HG03103 (cell line): ENCODE data around the gene NFATC1.
A peak's percentile ranks its signal among the peaks of the same experiment; 100 is the strongest.

ENCODE experiments used
- ATAC-seq: cut with Tn5 transposase; IDR thresholded peaks from one replicate; pipeline ENCODE4 v1.9.1; 2021; ENCODE audit warnings: low read depth; ENCODE audit not compliant: unreplicated experiment

The NFATC1 gene

DNA sequence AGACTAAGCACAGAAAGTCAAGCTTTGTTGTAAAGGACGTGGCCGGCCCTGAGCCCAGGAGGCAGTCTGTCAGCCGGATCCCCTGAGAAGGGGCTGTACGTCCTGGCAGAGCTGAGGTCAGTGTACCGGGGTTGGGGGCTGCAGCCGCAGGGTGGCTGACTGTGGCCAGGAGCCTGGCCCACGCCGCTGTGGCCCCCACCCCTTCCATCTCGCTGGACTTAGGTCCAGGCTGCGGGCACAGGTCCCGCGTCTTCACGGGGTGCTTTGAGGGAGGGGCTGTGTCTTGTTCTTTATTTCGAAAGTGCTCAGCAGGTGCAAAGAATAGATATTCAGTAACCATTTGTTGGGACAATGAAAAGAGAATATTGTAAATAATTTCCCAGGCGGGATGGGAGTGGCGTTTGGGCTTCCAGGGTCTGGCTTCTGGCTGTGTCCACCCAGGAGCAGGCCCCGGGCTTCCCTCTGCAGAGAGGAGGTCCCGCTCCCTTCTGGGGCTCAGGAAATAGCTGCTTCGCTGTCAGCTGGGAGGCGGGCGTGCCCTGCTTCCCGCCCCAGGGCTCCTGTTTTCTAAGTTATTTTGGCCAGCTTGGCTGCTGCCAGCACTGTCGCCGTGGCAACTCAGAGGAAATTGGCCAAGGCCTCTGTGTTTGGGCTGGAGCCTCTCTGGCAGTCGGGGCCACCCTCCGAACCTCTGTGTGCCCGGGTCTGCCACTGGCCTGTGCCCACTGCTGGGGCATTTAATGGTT, 7.4 kb downstream of the NFATC1 start:
- no peak for ATAC-seq

DNA sequence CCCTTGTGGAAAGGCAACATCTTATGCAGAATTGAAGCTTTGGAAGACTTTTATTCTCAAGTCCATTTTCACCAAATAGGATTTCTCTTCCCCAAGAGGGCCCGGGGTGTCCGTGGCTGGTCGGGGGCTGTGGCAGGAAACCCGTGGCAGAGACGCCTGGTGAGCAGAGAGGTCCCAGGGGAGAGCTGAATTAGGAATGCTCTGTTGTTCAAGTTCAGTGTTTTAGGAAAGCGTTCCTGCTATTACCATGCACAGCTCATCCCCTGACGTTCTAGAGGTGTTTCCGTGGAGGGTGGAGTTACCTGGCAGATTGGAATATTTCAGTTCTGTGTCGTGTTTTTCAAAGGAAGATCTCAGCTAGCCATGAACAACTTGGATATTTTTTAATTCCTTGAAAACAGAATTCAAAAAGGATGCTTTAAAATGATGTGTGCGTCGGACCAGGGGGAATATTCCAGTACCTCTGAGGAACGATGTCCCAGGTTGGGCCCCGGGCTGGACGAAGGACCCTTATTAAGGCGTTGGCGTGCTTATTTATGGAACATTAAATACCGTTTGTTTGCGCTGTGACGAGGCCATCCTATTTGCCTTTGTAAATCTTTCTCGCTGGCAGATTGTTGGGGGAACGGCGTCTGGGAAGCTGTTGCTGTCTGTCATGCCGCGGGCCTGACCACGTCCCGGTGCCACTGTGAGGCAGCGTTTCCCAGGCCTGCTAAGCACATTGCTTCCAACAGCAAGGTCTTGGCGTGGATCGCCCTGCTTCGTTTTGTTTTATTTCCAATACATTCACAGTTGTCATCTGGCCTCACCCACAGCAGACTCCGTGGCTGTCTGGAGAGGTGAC, 8.2 kb downstream of the NFATC1 start:
- no peak for ATAC-seq

DNA sequence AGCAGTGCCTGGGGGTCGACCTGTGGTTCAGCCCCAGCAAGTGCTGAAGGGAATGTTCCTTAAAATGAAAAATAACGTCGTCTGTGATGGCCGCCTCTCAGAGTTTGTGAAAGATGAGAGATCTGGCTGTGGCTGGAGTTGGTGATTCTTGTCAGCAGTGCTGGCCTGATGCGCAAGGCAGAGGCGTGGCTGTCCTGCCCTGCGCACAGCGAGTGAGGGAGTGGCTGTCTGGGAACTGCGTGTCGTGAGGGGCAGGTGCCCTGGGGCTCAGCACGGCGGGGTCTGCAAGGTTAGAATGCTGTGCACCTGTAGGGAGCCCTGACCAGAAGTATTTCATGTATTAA, 8.8 kb downstream of the NFATC1 start:
- ATAC-seq, result no peak

DNA sequence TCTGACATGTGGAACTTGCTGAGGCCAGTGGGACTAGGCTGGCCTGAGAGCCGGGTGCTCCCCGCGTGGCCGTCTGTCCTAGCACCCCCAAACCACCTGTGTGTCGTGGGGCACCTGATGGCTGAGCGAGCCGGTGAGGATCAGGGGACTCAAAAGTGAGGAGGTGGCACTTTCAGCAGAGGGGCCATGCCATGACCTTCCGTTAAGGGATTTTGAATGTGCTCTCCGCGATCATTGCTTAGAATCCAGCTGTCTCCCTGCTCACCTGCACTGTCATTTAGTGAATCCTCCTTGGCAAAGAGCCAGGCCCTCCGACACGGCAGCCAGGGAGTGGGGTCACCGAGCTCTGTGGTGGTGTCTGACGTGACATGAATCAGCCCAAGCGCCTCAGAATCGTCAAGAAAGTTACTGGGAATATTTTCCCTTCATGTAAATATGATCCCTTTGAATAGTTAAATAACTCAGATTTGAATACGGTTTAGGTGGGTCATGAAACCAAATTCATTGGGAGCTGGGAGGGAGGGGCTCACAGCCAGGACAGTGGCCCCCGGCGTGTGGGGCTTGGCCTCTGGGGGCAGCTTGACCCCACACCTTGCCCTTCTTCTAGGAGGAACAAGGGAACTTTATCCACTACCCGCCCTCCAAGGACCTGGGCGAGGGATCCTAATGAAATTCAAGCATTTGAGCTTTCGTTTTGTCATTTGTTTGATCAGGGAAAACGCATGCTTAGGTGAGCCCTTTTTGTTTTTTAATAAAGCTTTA, 9.5 kb downstream of the NFATC1 start:
- ATAC-seq, result no peak

- peak; percentile 76 for ATAC-seq
Observed at GRCh38 chr18:79405781-79406575, 10.2 kb downstream of the NFATC1 start.

DNA sequence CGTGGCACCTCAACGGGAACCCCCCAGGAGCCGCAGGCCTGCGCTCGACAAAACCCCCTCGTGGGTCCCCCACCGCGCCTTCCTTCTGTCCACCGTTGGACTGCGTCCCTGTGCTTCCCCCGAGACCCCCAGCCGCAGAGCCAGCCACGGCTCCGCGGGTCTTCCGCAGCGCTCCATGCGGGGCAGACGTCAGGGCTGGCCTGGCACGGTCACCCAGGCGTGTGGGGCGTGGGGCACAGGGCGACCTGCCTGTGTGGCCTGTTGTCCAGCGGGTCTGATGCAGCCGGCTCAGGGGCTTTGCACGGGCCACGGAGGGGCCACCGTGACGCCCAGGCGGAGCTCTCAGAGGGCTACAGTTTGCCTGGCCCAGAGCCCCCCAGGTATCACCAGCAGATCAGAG, 11.0 kb downstream of the NFATC1 start:
- no peak for ATAC-seq

DNA sequence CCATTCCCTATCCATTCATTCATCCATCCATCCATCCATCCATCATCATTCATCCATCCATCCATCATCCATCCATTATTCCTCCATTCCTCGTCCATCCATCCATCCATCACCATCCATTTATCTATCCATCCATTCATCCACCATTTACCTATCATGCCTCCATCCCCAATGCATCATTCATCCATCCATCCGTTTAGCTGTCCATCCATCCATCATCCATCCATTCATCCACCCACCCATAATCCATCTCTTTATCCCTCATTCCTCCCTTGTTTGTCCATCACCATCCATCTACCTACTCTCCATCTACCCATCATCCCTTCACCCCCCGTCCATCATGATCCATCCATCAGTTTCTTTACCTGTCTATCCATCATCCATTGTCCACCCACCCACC, 13.6 kb downstream of the NFATC1 start:
- ATAC-seq, result no peak

- no peak for ATAC-seq
Observed at GRCh38 chr18:79410171-79410641, 14.5 kb downstream of the NFATC1 start.

GRCh38 chr18:79410731-79411613, 15.2 kb downstream of the NFATC1 start:
- no peak for ATAC-seq

DNA sequence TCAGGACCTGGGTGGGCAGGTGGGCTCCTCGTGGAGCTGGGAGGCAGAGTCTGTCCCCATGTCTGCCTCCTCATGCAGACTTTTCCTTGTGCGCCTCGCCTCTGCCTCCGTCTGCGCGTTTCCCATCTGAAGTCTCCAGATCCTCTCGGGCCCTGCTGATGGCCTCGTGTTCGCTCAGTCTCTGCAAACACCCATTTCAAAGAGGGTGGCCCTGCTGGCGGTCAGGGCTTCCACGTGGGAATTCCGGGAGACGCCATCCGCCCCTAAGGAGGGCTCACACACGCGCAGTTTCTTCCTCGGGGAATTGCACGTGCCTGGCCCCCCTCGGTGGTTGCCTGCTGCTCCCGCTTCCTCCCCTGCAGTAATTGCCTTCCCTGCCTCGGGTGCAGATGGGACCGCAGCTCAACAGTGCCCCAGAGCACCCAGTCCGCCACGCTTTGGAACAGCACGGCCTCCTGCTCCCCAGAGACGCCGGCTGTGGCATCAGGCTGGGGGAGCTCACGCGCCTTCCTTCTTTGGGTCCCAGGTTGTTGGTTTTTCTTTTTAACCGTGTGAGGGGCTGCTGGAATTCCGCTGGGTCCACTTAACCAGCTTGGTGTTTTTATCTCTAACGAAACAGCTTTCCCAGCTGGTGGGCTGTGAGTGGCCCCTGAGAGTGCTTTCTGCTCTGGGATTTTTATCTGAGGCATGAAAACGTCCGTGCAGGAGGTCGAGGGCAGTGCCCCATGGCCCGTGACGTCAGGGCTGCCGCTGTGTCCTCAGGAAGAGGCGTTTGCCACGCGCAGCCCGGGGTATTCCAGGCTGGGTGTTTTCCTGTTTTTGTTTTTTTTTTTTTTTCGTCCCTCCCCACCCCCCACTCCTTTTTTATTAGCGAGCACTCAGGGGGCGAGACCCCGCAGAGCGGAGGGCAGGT, 16.1 kb downstream of the NFATC1 start:
- ATAC-seq, result no peak

GRCh38 chr18:79413025-79413424, 17.3 kb downstream of the NFATC1 start:
- no peak for ATAC-seq

- no peak for ATAC-seq
Observed at GRCh38 chr18:79413426-79413825, 17.7 kb downstream of the NFATC1 start.

GRCh38 chr18:79413901-79414300, 18.2 kb downstream of the NFATC1 start:
- no peak for ATAC-seq

DNA sequence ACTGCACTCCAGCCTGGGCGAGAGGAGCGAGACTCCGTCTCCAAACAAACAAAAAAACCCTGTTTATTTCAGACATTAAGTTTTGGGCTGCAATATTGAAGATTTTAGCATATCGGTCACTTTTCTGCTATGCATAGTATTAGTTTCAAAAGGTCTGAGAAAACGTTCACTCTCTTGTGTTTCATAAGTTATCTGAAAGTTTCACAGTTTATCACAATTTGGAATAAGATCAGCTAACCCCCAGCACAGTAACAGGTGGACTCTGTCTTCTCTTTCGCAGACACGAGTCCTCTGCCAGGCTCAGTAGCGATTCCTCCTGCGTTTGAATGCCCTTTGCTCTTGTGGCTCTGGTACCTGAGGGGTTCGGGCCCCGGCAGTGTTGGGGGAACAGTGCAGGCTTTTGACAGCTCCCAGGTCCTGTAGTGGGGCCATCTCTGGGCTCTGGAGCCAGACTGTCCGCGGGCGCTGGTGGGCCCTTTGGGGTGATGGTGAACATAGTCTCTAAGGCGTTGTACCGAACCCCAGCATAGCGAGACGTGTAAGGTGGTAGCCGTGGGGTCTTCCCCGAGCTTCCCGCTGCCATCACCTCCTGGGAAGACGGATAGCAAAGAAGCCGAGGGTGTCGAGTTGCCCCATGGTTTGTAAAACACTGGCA, 20.4 kb downstream of the NFATC1 start:
- ATAC-seq, result no peak

- ATAC-seq, result no peak
Observed at GRCh38 chr18:79416677-79417052, 20.9 kb downstream of the NFATC1 start.

GRCh38 chr18:79418236-79418635, 22.5 kb downstream of the NFATC1 start:
- no peak for ATAC-seq

DNA sequence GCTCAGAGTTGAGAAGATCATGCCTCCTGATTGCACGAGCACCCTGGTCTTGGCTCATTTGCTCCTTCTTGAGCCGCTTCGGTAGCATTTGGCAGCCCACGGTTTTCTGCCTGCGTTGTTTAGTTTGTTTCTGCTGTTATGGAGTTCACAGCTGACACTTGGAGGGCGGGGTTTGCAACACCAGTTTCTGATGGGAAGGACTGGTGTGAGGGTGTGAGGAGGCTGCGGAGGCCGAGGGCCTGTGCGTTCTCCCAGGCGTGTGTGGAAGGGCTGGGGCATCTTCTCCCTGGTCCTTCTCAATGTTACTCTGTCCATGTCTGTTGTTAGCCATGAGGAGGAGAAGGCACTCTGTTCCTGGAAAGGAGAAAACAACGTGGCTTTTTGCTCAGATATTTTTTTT, 22.9 kb downstream of the NFATC1 start:
- no peak for ATAC-seq
